ENCODE results near the gene NCOA7. TPM values are rescaled to one million over a fixed set of nuclear protein-coding genes. Genes with fewer than 3 reads are reported as not detected.

NCOA7 gene
- total RNA-seq, 1 donor, result 34.0 TPM

GRCh38 chr6:125792172-125792571, 1.4 kb downstream of the NCOA7 start:
- Histone ChIP-seq H3K4me1 (ENCODE audit: insufficient read depth, low read length) (peaks cover 47% of the 10 kb centered on the region), H4K20me1 (ENCODE audit: insufficient read depth, low read length) (no peaks in the 10 kb centered on the region), H3K9me3 (ENCODE audit: low read depth, low read length) (no peaks in the 10 kb centered on the region), H3K4me2 (ENCODE audit: insufficient read depth, low read length) (peak overlapping the region; percentile 97), H3K27ac (ENCODE audit: low read depth, low read length) (peak overlapping the region; percentile 91), H2AFZ (ENCODE audit: low read length) (no peak overlapping the region), H3K79me2 (ENCODE audit: insufficient read depth, low read length) (peaks cover 48% of the 10 kb centered on the region), H3K4me3 (ENCODE audit: insufficient read depth, low read length) (peak overlapping the region; percentile 88), H3K36me3 (ENCODE audit: insufficient read depth, low read length) (no peaks in the 10 kb centered on the region), H3K27me3 (ENCODE audit: insufficient read depth, low read length) (no peaks in the 10 kb centered on the region)
- no peak for DNase-seq (ENCODE audit: insufficient read length, low spot score, missing footprints)
- TF ChIP-seq, protein P1, sequence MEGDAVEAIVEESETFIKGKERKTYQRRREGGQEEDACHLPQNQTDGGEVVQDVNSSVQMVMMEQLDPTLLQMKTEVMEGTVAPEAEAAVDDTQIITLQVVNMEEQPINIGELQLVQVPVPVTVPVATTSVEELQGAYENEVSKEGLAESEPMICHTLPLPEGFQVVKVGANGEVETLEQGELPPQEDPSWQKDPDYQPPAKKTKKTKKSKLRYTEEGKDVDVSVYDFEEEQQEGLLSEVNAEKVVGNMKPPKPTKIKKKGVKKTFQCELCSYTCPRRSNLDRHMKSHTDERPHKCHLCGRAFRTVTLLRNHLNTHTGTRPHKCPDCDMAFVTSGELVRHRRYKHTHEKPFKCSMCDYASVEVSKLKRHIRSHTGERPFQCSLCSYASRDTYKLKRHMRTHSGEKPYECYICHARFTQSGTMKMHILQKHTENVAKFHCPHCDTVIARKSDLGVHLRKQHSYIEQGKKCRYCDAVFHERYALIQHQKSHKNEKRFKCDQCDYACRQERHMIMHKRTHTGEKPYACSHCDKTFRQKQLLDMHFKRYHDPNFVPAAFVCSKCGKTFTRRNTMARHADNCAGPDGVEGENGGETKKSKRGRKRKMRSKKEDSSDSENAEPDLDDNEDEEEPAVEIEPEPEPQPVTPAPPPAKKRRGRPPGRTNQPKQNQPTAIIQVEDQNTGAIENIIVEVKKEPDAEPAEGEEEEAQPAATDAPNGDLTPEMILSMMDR (IDR thresholded peaks at IDR 0.05; ENCODE audit: extremely low read depth, low read depth, low read length), result no peak

DNA sequence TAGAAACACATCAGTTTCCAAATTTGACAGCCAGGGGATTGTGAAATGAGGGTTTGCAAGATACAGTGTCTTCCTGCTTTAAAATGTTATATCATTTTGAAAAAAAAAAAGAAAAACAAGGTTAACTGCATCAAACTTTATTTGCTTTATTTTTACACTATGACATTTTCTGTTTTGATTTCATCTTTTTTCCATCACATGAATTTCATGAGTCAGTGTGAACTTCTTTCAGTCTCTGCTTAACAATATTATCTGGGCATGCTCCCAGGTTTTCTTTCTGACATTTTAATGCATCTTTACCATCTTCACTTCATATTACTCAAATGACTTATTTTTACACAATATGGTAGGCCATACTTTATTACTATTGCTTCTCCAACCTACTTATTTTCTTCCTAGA, 1.9 kb downstream of the NCOA7 start:
- Histone ChIP-seq H4K20me1 (ENCODE audit: insufficient read depth, low read length) (no peaks in the 10 kb centered on the region), H3K4me3 (ENCODE audit: insufficient read depth, low read length) (peak overlapping the region; percentile 88), H3K4me2 (ENCODE audit: insufficient read depth, low read length) (peak overlapping the region; percentile 97), H3K36me3 (ENCODE audit: insufficient read depth, low read length) (no peaks in the 10 kb centered on the region), H3K27me3 (ENCODE audit: insufficient read depth, low read length) (no peaks in the 10 kb centered on the region), H3K4me1 (ENCODE audit: insufficient read depth, low read length) (peaks cover 47% of the 10 kb centered on the region), H3K79me2 (ENCODE audit: insufficient read depth, low read length) (peaks cover 53% of the 10 kb centered on the region), H3K9me3 (ENCODE audit: low read depth, low read length) (no peaks in the 10 kb centered on the region), H2AFZ (ENCODE audit: low read length) (no peak overlapping the region), H3K27ac (ENCODE audit: low read depth, low read length) (peak overlapping the region; percentile 91)
- TF ChIP-seq, protein P1 (IDR thresholded peaks at IDR 0.05; ENCODE audit: extremely low read depth, low read depth, low read length), result no peak
- peak; percentile 85 for DNase-seq (ENCODE audit: insufficient read length, low spot score, missing footprints)

DNA sequence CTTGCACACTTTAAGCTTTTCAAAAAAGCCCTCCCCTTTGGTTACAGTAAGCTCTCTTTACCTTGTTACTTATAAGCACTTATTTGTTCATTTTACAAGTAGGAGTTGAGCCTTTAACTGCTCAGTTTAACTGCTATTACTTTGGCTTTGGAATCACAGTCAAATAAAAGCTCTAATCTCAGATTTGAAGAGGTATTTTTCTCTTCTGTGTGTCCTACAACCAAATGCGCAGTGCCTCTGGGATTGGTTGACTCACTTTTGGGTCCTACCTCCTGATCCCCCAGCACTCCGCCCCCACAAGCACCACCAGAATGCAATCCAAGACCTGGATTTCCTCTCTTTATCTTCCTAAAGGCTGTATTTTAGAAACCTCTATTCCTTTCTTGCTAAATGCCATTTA, 2.5 kb downstream of the NCOA7 start:
- DNase-seq (ENCODE audit: insufficient read length, low spot score, missing footprints), result no peak
- Histone ChIP-seq H3K9me3 (ENCODE audit: low read depth, low read length) (no peaks in the 10 kb centered on the region), H3K27me3 (ENCODE audit: insufficient read depth, low read length) (no peaks in the 10 kb centered on the region), H2AFZ (ENCODE audit: low read length) (no peak overlapping the region), H3K36me3 (ENCODE audit: insufficient read depth, low read length) (no peaks in the 10 kb centered on the region), H3K4me2 (ENCODE audit: insufficient read depth, low read length) (peak overlapping the region; percentile 97), H3K4me3 (ENCODE audit: insufficient read depth, low read length) (peak overlapping the region; percentile 30), H3K27ac (ENCODE audit: low read depth, low read length) (peak overlapping the region; percentile 91), H3K79me2 (ENCODE audit: insufficient read depth, low read length) (peaks cover 58% of the 10 kb centered on the region), H3K4me1 (ENCODE audit: insufficient read depth, low read length) (peaks cover 47% of the 10 kb centered on the region), H4K20me1 (ENCODE audit: insufficient read depth, low read length) (no peaks in the 10 kb centered on the region)
- TF ChIP-seq, protein P1 (IDR thresholded peaks at IDR 0.05; ENCODE audit: extremely low read depth, low read depth, low read length), result no peak

GRCh38 chr6:125793863-125794262, 3.1 kb downstream of the NCOA7 start:
- Histone ChIP-seq H3K27me3 (ENCODE audit: insufficient read depth, low read length) (no peaks in the 10 kb centered on the region), H4K20me1 (ENCODE audit: insufficient read depth, low read length) (no peaks in the 10 kb centered on the region), H3K27ac (ENCODE audit: low read depth, low read length) (peak overlapping the region; percentile 91), H2AFZ (ENCODE audit: low read length) (no peak overlapping the region), H3K79me2 (ENCODE audit: insufficient read depth, low read length) (peaks cover 60% of the 10 kb centered on the region), H3K4me3 (ENCODE audit: insufficient read depth, low read length) (no peak overlapping the region), H3K36me3 (ENCODE audit: insufficient read depth, low read length) (no peaks in the 10 kb centered on the region), H3K9me3 (ENCODE audit: low read depth, low read length) (no peaks in the 10 kb centered on the region), H3K4me2 (ENCODE audit: insufficient read depth, low read length) (peak overlapping the region; percentile 97), H3K4me1 (ENCODE audit: insufficient read depth, low read length) (peaks cover 48% of the 10 kb centered on the region)
- no peak for DNase-seq (ENCODE audit: insufficient read length, low spot score, missing footprints)
- TF ChIP-seq, protein P1 (IDR thresholded peaks at IDR 0.05; ENCODE audit: extremely low read depth, low read depth, low read length), result no peak
